Gastrocnemius medialis (tissue), 4 donors: ENCODE results near the gene GMIP. TPM values are rescaled to one million over a fixed set of nuclear protein-coding genes. Genes with fewer than 3 reads are reported as not detected.

Source experiments
- ATAC-seq, 2 donors: fragments of 150-250 bp; one replicate each; pipeline ENCODE4 v1.9.1; 2016
- DNase-seq, 2 donors: peaks; one replicate each; pipeline ENCODE4 v3.0.0-alpha.2; 2019
- H3K27ac ChIP-seq, 4 donors: fragments of 200-600 bp; sonication (generic); 1 replicate in 1 of 4; 2 replicates in 3 of 4; pipeline ENCODE4 v1.5.1; 2016 to 2018; ENCODE audit warnings: mild to moderate bottlenecking in 2 of 4, moderate library complexity in 1 of 4
- H3K27me3 ChIP-seq, 3 donors: fragments of 200-600 bp; sonication (generic) in 2 of 3; 1 replicate in 1 of 3; 2 replicates in 2 of 3; pipeline versions ENCODE4 v1.5.1 to v1.6.0; 2016 to 2019; ENCODE audit warnings: mild to moderate bottlenecking in 1 of 3, moderate library complexity in 1 of 3
- H3K36me3 ChIP-seq, 2 donors: fragments of 200-600 bp; sonication (generic) in 1 of 2; one replicate each; pipeline ENCODE4 v1.5.1; 2017 to 2018
- H3K4me1 ChIP-seq, 2 donors: fragments of 200-600 bp; sonication (generic) in 1 of 2; one replicate each; pipeline ENCODE4 v1.5.1; 2016 to 2017; ENCODE audit warnings: mild to moderate bottlenecking in 2 of 2
- H3K4me3 ChIP-seq, 4 donors: fragments of 200-600 bp; sonication (generic) in 3 of 4; 1 replicate in 1 of 4; 2 replicates in 3 of 4; pipeline ENCODE4 v1.5.1; 2016 to 2019; ENCODE audit warnings: mild to moderate bottlenecking in 2 of 4
- H3K9me3 ChIP-seq, 3 donors: fragments of 200-600 bp; sonication (generic) in 2 of 3; 1 replicate in 1 of 3; 2 replicates in 2 of 3; pipeline ENCODE4 v1.5.1; 2016 to 2019
- POLR2A ChIP-seq, 2 donors: fragments of 450-650 bp; IDR thresholded peaks; one replicate each; pipeline ENCODE4 v1.6.1; 2017; ENCODE audit warnings: antibody characterized with exemption in 2 of 2, mild to moderate bottlenecking in 2 of 2, moderate library complexity in 2 of 2
- in situ Hi-C, 4 donors: fragments of 200-750 bp; cut with MboI; loops; one replicate each; pipeline versions ENCODE4 v1.15.0 to v1.8.0; 2017; ENCODE audit warnings: low sequenced_read_pairs in 4 of 4
- intact Hi-C: fragments of 100-400 bp; cut with DNase I; formaldehyde crosslinking; loops from one replicate; pipeline ENCODE4 v1.15.1; 2023; ENCODE audit warnings: low total_unique reads
- total RNA-seq, 4 donors: library from RNA; depleted of rRNA; stranded (reverse); fragments of >200 nt; gene quantifications; one replicate each; pipeline versions ENCODE4 v1.1.0 to v1.2.3, GENCODE V29; 2016
- TF ChIP-seq, protein P1 (sequence below), 5 experiments: fragments of 450-650 bp in 3 of 5; fragments of 200-600 bp in 2 of 5; sonication (generic) in 2 of 5; IDR thresholded peaks in 4 of 5; conservative IDR thresholded peaks in 1 of 5; 1 replicate in 4 of 5; 2 replicates in 1 of 5; pipeline ENCODE4 v1.5.1; 2016 to 2019; ENCODE audit warnings: antibody characterized with exemption in 5 of 5, mild to moderate bottlenecking in 3 of 5, moderate library complexity in 3 of 5

Gene GMIP
- total RNA-seq, 4 donors from 2014 or later, result 1.2 to 2.6 (median 1.6) TPM; not detected in 1

DNA sequence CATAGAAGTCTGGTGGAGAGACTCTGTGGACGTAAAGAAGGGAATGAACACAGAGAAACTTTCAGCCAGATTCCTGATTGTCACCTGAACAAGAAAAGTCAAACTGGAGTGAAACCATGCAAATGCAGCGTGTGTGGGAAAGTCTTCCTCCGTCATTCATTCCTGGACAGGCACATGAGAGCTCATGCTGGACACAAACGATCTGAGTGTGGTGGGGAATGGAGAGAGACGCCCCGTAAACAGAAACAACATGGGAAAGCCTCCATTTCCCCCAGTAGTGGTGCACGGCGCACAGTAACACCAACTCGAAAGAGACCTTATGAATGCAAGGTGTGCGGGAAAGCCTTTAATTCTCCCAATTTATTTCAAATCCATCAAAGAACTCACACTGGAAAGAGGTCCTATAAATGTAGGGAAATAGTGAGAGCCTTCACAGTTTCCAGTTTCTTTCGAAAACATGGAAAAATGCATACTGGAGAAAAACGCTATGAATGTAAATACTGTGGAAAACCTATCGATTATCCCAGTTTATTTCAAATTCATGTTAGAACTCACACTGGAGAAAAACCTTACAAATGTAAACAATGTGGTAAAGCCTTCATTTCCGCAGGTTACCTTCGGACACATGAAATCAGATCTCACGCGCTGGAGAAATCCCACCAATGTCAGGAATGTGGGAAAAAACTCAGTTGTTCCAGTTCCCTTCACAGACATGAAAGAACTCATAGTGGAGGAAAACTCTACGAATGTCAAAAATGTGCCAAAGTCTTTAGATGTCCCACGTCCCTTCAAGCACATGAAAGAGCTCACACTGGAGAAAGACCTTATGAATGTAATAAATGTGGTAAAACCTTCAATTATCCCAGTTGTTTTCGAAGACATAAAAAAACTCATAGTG lies 36.0 kb upstream of the GMIP start:
- no peak overlapping the region for H3K4me3 ChIP-seq
- intact Hi-C loops, result no loop called here
- H3K36me3 ChIP-seq, result peaks cover 7 to 43% of the 10 kb centered on the region in 2 donors
- no peak for DNase-seq
- H3K27me3 ChIP-seq, result no peaks in the 10 kb centered on the region
- no peak overlapping the region for H3K27ac ChIP-seq
- no peaks in the 10 kb centered on the region for H3K4me1 ChIP-seq
- in situ Hi-C loops, result no loop called here
- TF ChIP-seq, protein P1, sequence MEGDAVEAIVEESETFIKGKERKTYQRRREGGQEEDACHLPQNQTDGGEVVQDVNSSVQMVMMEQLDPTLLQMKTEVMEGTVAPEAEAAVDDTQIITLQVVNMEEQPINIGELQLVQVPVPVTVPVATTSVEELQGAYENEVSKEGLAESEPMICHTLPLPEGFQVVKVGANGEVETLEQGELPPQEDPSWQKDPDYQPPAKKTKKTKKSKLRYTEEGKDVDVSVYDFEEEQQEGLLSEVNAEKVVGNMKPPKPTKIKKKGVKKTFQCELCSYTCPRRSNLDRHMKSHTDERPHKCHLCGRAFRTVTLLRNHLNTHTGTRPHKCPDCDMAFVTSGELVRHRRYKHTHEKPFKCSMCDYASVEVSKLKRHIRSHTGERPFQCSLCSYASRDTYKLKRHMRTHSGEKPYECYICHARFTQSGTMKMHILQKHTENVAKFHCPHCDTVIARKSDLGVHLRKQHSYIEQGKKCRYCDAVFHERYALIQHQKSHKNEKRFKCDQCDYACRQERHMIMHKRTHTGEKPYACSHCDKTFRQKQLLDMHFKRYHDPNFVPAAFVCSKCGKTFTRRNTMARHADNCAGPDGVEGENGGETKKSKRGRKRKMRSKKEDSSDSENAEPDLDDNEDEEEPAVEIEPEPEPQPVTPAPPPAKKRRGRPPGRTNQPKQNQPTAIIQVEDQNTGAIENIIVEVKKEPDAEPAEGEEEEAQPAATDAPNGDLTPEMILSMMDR (IDR thresholded peaks at IDR 0.05 in 4 of 5, conservative IDR thresholded peaks at IDR 0.05 in 1 of 5), result no peak
- H3K9me3 ChIP-seq, result no peaks in the 10 kb centered on the region
- ATAC-seq, result no peak

- intact Hi-C loops (no loop called here), in situ Hi-C loops (no loop called here)
- Histone ChIP-seq H3K27me3 (no peaks in the 10 kb centered on the region), H3K4me3 (no peak overlapping the region), H3K36me3 (peaks cover 7 to 47% of the 10 kb centered on the region in 2 donors), H3K27ac (no peak overlapping the region), H3K4me1 (no peaks in the 10 kb centered on the region), H3K9me3 (no peaks in the 10 kb centered on the region)
- ATAC-seq, result no peak
- TF ChIP-seq, protein P1 (IDR thresholded peaks at IDR 0.05 in 4 of 5, conservative IDR thresholded peaks at IDR 0.05 in 1 of 5), result no peak
- TF ChIP-seq POLR2A (IDR thresholded peaks at IDR 0.05), result no peak
- DNase-seq, result no peak
These were observed 34.1 kb upstream of the GMIP start for GRCh38 chr19:19677579-19677978.

DNA sequence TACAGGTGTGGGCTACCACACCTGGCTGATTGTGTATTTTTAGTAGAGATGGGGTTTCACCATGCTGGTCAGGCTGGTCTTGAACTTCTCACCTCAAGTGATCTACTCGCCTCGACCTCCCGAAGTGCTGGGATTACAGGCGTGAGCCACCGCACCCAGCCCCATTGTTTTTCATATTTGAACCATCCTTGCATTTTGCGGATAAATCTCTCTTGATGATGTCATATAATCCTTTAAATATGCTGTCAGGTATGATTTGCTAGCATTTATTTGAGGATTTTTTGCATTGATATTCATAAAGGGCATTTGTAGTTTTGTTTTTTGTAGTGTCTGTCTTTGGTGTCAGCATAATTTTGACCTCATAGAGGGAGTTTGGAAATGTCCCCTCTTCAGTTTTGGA lies 30.9 kb upstream of the GMIP start:
- TF ChIP-seq, protein P1 (IDR thresholded peaks at IDR 0.05 in 4 of 5, conservative IDR thresholded peaks at IDR 0.05 in 1 of 5), result no peak
- no peak for TF ChIP-seq POLR2A (IDR thresholded peaks at IDR 0.05)
- Histone ChIP-seq H3K36me3 (peaks cover 2 to 35% of the 10 kb centered on the region in 2 donors), H3K4me1 (peaks cover 4 to 6% of the 10 kb centered on the region in 2 donors), H3K4me3 (no peak overlapping the region), H3K9me3 (no peaks in the 10 kb centered on the region), H3K27ac (no peak overlapping the region), H3K27me3 (no peaks in the 10 kb centered on the region)
- ATAC-seq (no peak), DNase-seq (no peak)
- in situ Hi-C loops, result loop anchor here in 1 of 4 donors (25.0 kb wide), 1 partner anchor 287 kb away; no protein-coding TSS in a partner anchor
- intact Hi-C loops, result no loop called here

DNA sequence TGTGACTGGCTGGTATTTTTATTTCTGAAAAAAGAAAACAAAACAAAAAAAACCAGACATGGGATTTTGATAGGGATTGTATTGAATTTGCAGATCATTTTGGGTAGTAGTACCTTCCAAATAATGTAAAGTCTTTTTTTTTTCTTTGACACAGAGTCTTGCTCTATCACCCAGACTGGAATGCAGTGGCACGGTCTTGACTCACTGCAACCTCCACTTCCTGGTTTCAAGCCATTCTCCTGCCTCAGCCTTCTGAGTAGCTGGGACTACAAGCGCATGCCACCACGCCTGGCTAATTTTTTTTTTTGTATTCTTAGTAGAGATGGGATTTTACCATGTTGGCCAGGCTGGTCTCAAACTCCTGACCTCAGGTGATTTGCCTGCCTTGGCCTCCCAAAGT lies 29.4 kb upstream of the GMIP start:
- Histone ChIP-seq H3K9me3 (no peaks in the 10 kb centered on the region), H3K4me1 (peaks cover 8 to 10% of the 10 kb centered on the region in 2 donors), H3K4me3 (no peak overlapping the region), H3K27me3 (no peaks in the 10 kb centered on the region), H3K36me3 (peaks cover 0 to 23% of the 10 kb centered on the region in 2 donors), H3K27ac (no peak overlapping the region)
- DNase-seq (no peak), ATAC-seq (no peak)
- in situ Hi-C loops (loop anchor here in 1 of 4 donors (25.0 kb wide), 1 partner anchor 286 kb away; no protein-coding TSS in a partner anchor), intact Hi-C loops (no loop called here)
- TF ChIP-seq POLR2A (IDR thresholded peaks at IDR 0.05), result no peak
- TF ChIP-seq, protein P1 (IDR thresholded peaks at IDR 0.05 in 4 of 5, conservative IDR thresholded peaks at IDR 0.05 in 1 of 5), result no peak
